ENCODE results near the gene ZHX3.

The ZHX3 gene

GRCh38 chr20:41359541-41360011 is 42.0 kb upstream of the ZHX3 start:
- TF ChIP-seq CTCF (IDR thresholded peaks at IDR 0.05; ENCODE audit: low read depth, low read length): no peak
- TF ChIP-seq MYC (IDR thresholded peaks at IDR 0.05; ENCODE audit: low read depth, low read length): no peak
- TF ChIP-seq MAX (IDR thresholded peaks at IDR 0.05; ENCODE audit: low read depth, low read length): no peak
- no peak overlapping the region for H3K4me3 ChIP-seq (ENCODE audit: low read depth, low read length)

GRCh38 chr20:41358717-41359116 is 41.2 kb upstream of the ZHX3 start:
- TF ChIP-seq MYC (IDR thresholded peaks at IDR 0.05; ENCODE audit: low read depth, low read length) (no peak), POLR2A (IDR thresholded peaks at IDR 0.05; ENCODE audit: extremely low read depth, insufficient read length) (no peak), MAX (IDR thresholded peaks at IDR 0.05; ENCODE audit: low read depth, low read length) (no peak), CTCF (IDR thresholded peaks at IDR 0.05; ENCODE audit: low read depth, low read length) (no peak)

More at GRCh38 chr20:41359541-41360011, 42.0 kb upstream of the ZHX3 start:
- DNase-seq (ENCODE audit: low read depth): no peak

GRCh38 chr20:41358230-41358629 is 40.7 kb upstream of the ZHX3 start:
- H3K4me3 ChIP-seq (ENCODE audit: low read depth, low read length): no peak overlapping the region
- DNase-seq (ENCODE audit: low read depth): no peak
- TF ChIP-seq MYC (IDR thresholded peaks at IDR 0.05; ENCODE audit: low read depth, low read length): no peak
- TF ChIP-seq MAX (IDR thresholded peaks at IDR 0.05; ENCODE audit: low read depth, low read length): no peak
- TF ChIP-seq POLR2A (IDR thresholded peaks at IDR 0.05; ENCODE audit: extremely low read depth, insufficient read length): no peak
- no peak for TF ChIP-seq CTCF (IDR thresholded peaks at IDR 0.05; ENCODE audit: low read depth, low read length)

More at GRCh38 chr20:41358717-41359116, 41.2 kb upstream of the ZHX3 start:
- H3K4me3 ChIP-seq (ENCODE audit: low read depth, low read length): no peak overlapping the region
- no peak for DNase-seq (ENCODE audit: low read depth)

GRCh38 chr20:41357424-41358163 is 40.1 kb upstream of the ZHX3 start:
- no peak for TF ChIP-seq MAX (IDR thresholded peaks at IDR 0.05; ENCODE audit: low read depth, low read length)
- no peak for TF ChIP-seq MYC (IDR thresholded peaks at IDR 0.05; ENCODE audit: low read depth, low read length)
- TF ChIP-seq CTCF (IDR thresholded peaks at IDR 0.05; ENCODE audit: low read depth, low read length): peak; percentile 24
- no peak for TF ChIP-seq POLR2A (IDR thresholded peaks at IDR 0.05; ENCODE audit: extremely low read depth, insufficient read length)
- no peak for DNase-seq (ENCODE audit: low read depth)
- no peak overlapping the region for H3K4me3 ChIP-seq (ENCODE audit: low read depth, low read length)

GRCh38 chr20:41356951-41357350 is 39.4 kb upstream of the ZHX3 start:
- no peak for DNase-seq (ENCODE audit: low read depth)
- no peak overlapping the region for H3K4me3 ChIP-seq (ENCODE audit: low read depth, low read length)
- TF ChIP-seq CTCF (IDR thresholded peaks at IDR 0.05; ENCODE audit: low read depth, low read length) (no peak), POLR2A (IDR thresholded peaks at IDR 0.05; ENCODE audit: extremely low read depth, insufficient read length) (no peak), MYC (IDR thresholded peaks at IDR 0.05; ENCODE audit: low read depth, low read length) (no peak), MAX (IDR thresholded peaks at IDR 0.05; ENCODE audit: low read depth, low read length) (no peak)
